ENCODE measurements around the gene SPG7. TPM values are rescaled to one million over a fixed set of nuclear protein-coding genes. Genes with fewer than 3 reads are reported as not detected.

SPG7 gene
- total and polyA plus RNA-seq, 2 experiments from 2014 or later: 108 to 222 TPM

DNA sequence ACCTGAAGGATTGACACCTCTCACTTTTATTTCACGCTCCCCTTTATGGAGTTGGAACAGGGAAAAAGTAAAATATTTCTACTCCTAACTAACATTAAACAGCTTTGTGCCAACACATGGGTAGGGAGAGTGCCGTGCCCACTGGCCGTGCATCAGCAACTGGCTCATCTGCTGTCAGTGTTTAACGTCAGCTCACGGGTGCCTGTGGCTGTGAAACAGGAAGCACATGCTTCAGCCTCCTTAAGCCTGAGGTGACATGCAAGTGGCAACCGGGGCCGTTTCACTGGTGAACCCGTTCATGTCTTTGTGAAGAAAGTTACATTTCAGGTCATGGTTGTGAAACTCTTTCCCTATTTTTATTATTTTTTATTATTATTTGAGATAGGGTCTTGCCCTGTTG is 3.2 kb downstream of the SPG7 start:
- Histone ChIP-seq H3K4me1 (ENCODE audit: insufficient read depth) (peaks cover 9% of the 10 kb centered on the region), H3K9me3 (ENCODE audit: low read depth) (no peaks in the 10 kb centered on the region), H3K4me3 (no peak overlapping the region), H3K9me2 (replicated peaks; ENCODE audit: insufficient read depth) (no peaks in the 10 kb centered on the region), H4K20me1 (ENCODE audit: insufficient read depth, poor library complexity, severe bottlenecking) (peaks cover 10% of the 10 kb centered on the region), H3K27me3 (no peaks in the 10 kb centered on the region), H3K4me2 (no peak overlapping the region), H3K27ac (no peak overlapping the region), H2AFZ (no peak overlapping the region), H3K79me2 (peaks cover 78% of the 10 kb centered on the region), H3K36me3 (replicated peaks; ENCODE audit: insufficient read depth, low read depth) (no peaks in the 10 kb centered on the region)
- TF ChIP-seq, protein P1, sequence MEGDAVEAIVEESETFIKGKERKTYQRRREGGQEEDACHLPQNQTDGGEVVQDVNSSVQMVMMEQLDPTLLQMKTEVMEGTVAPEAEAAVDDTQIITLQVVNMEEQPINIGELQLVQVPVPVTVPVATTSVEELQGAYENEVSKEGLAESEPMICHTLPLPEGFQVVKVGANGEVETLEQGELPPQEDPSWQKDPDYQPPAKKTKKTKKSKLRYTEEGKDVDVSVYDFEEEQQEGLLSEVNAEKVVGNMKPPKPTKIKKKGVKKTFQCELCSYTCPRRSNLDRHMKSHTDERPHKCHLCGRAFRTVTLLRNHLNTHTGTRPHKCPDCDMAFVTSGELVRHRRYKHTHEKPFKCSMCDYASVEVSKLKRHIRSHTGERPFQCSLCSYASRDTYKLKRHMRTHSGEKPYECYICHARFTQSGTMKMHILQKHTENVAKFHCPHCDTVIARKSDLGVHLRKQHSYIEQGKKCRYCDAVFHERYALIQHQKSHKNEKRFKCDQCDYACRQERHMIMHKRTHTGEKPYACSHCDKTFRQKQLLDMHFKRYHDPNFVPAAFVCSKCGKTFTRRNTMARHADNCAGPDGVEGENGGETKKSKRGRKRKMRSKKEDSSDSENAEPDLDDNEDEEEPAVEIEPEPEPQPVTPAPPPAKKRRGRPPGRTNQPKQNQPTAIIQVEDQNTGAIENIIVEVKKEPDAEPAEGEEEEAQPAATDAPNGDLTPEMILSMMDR (IDR thresholded peaks at IDR 0.05; ENCODE audit: poor library complexity): no peak
- no peak for TF ChIP-seq EZH2 (IDR thresholded peaks at IDR 0.05; ENCODE audit: borderline replicate concordance)
- 85% methylated on average over 8 of the region's 8 CpGs for WGBS (ENCODE audit: low lambda C conversion rate, missing lambda C conversion rate)
- DNase-seq (ENCODE audit: low spot score): no peak

DNA sequence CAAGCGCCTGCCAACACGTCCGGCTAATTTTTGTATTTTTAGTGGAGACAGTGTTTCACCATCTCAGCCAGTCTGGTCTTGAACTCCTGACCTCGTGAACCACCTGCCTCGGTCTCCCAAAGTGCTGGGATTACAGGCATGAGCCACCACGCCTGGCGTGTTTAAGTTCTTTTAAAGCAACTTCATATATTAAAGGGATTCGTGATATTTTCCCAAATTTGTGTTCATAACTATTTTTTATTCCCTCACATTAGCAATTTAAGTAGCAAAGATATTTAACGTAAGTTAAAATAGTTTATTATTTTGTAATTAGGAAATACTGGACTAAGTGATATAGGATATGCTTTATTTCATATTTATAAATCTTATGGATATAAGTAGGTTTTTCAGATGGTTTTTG is 4.2 kb downstream of the SPG7 start:
- WGBS (ENCODE audit: low lambda C conversion rate, missing lambda C conversion rate): 96% methylated on average over 9 of the region's 9 CpGs

DNA sequence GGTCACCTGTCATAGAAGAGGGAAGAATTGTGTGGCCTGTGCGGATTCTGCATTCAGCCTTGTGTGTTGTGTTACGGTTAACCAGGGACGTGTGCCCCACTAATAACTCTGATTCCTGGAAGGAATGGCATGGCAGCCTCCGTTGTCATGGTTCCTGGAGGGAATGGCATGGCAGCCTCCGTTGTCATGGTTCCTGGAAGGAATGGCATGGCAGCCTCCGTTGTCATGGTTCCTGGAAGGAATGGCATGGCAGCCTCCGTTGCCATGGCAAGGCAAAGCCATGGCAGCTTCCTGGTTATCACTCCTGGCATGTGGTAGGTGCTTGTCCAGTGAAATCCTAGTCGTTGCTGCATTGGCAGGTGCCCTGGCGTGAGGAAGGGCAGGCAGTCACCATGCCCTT is 8.9 kb downstream of the SPG7 start:
- H3K4me3 ChIP-seq: no peak overlapping the region
- no peaks in the 10 kb centered on the region for H3K9me2 ChIP-seq (replicated peaks; ENCODE audit: insufficient read depth)
- H3K4me1 ChIP-seq (ENCODE audit: insufficient read depth): no peaks in the 10 kb centered on the region
- peaks cover 13% of the 10 kb centered on the region for H4K20me1 ChIP-seq (ENCODE audit: insufficient read depth, poor library complexity, severe bottlenecking)
- H3K9me3 ChIP-seq (ENCODE audit: low read depth): no peaks in the 10 kb centered on the region
- 81% methylated on average over 9 of the region's 9 CpGs for WGBS (ENCODE audit: low lambda C conversion rate, missing lambda C conversion rate)
- no peak overlapping the region for H2AFZ ChIP-seq
- H3K27ac ChIP-seq: no peak overlapping the region
- no peak for DNase-seq (ENCODE audit: low spot score)
- TF ChIP-seq EZH2 (IDR thresholded peaks at IDR 0.05; ENCODE audit: borderline replicate concordance) (no peak), EZH2phosphoT487 (IDR thresholded peaks at IDR 0.05; ENCODE audit: low read depth, severe bottlenecking, unreplicated experiment) (no peak)
- TF ChIP-seq, protein P1 (IDR thresholded peaks at IDR 0.05; ENCODE audit: poor library complexity): no peak
- no peak overlapping the region for H3K4me2 ChIP-seq
- H3K79me2 ChIP-seq: peaks cover 73% of the 10 kb centered on the region
- H3K36me3 ChIP-seq (replicated peaks; ENCODE audit: insufficient read depth, low read depth): no peaks in the 10 kb centered on the region
- no peaks in the 10 kb centered on the region for H3K27me3 ChIP-seq

More for the DNA sequence above, 4.2 kb downstream of the SPG7 start:
- TF ChIP-seq EZH2phosphoT487 (IDR thresholded peaks at IDR 0.05; ENCODE audit: low read depth, severe bottlenecking, unreplicated experiment) (no peak), EZH2 (IDR thresholded peaks at IDR 0.05; ENCODE audit: borderline replicate concordance) (no peak)
- TF ChIP-seq, protein P1 (IDR thresholded peaks at IDR 0.05; ENCODE audit: poor library complexity): no peak
- no peak overlapping the region for H3K4me2 ChIP-seq
- peaks cover 77% of the 10 kb centered on the region for H3K79me2 ChIP-seq
- no peaks in the 10 kb centered on the region for H3K9me2 ChIP-seq (replicated peaks; ENCODE audit: insufficient read depth)
- H3K27me3 ChIP-seq: no peaks in the 10 kb centered on the region
- H3K27ac ChIP-seq: no peak overlapping the region
- H4K20me1 ChIP-seq (ENCODE audit: insufficient read depth, poor library complexity, severe bottlenecking): peaks cover 14% of the 10 kb centered on the region
- no peaks in the 10 kb centered on the region for H3K36me3 ChIP-seq (replicated peaks; ENCODE audit: insufficient read depth, low read depth)
- no peaks in the 10 kb centered on the region for H3K9me3 ChIP-seq (ENCODE audit: low read depth)
- H3K4me1 ChIP-seq (ENCODE audit: insufficient read depth): peaks cover 2% of the 10 kb centered on the region
- no peak overlapping the region for H2AFZ ChIP-seq
- no peak for DNase-seq (ENCODE audit: low spot score)
- no peak overlapping the region for H3K4me3 ChIP-seq

DNA sequence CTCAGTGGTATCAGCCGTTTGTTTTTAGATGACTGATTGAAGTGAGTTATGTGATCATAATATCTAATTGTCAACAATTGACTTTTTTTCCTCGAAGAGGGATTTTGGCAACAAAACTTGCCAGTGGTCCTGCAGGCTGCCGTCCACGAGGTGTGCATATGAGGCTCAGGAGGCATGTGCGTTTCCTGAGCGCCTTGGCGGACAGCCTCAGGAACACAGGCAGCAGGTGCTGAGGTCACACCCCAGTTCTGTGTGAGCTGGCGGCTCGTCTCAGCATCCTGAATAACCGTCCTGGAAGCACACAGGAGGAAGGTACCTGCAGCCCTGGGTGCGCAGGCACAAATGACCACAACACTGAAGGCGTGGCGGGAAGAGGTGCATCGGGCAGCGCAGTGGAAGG is 11.7 kb downstream of the SPG7 start:
- Histone ChIP-seq H3K36me3 (replicated peaks; ENCODE audit: insufficient read depth, low read depth) (no peaks in the 10 kb centered on the region), H3K9me2 (replicated peaks; ENCODE audit: insufficient read depth) (no peaks in the 10 kb centered on the region), H2AFZ (no peak overlapping the region), H3K27ac (no peak overlapping the region), H3K4me3 (no peak overlapping the region), H3K4me1 (ENCODE audit: insufficient read depth) (no peaks in the 10 kb centered on the region), H3K4me2 (no peak overlapping the region), H3K79me2 (peaks cover 55% of the 10 kb centered on the region), H3K27me3 (no peaks in the 10 kb centered on the region), H4K20me1 (ENCODE audit: insufficient read depth, poor library complexity, severe bottlenecking) (peaks cover 13% of the 10 kb centered on the region), H3K9me3 (ENCODE audit: low read depth) (no peaks in the 10 kb centered on the region)
- 93% methylated on average over 14 of the region's 15 CpGs for WGBS (ENCODE audit: low lambda C conversion rate, missing lambda C conversion rate)
- DNase-seq (ENCODE audit: low spot score): no peak
- TF ChIP-seq, protein P1 (IDR thresholded peaks at IDR 0.05; ENCODE audit: poor library complexity): no peak
- TF ChIP-seq EZH2 (IDR thresholded peaks at IDR 0.05; ENCODE audit: borderline replicate concordance) (no peak), EZH2phosphoT487 (IDR thresholded peaks at IDR 0.05; ENCODE audit: low read depth, severe bottlenecking, unreplicated experiment) (no peak)

Data from hepatocyte (in vitro differentiated cells).